IMR-90 (cell line): Measurements from ENCODE around the gene ADCY5. TPM values are rescaled to one million over a fixed set of nuclear protein-coding genes. Genes with fewer than 3 reads are reported as not detected.

Experiments used
- ATAC-seq: fragments of 200-7000 bp; cut with Tn5 transposase; 2 replicates; pipeline ENCODE4 v1.9.1; 2020; ENCODE audit warnings: low read depth, mild to moderate bottlenecking, moderate library complexity
- BruUV-seq: library from RNA; stranded (reverse); fragments of 400-500 nt; replicated peaks from 2 replicates; lab custom pipeline; 2021; lab: Mats Ljungman, UMichigan
- CTCF ChIA-PET: fragments of 300-600 bp; formaldehyde crosslinking; extraction: SDS; loops from one replicate; lab custom pipeline; 2021; ENCODE audit warnings: antibody characterized with exemption; lab: Yijun Ruan, JAX
- POLR2A ChIA-PET: fragments of 300-600 bp; sonication (Branson Sonifier 250); formaldehyde crosslinking; loops from one replicate; lab custom pipeline; 2022; ENCODE audit warnings: antibody characterized with exemption; ENCODE audit not compliant: unreplicated experiment; lab: Charles Lee
- DNase-seq: peaks from one replicate; pipeline ENCODE4 v3.0.0; 2013
- H2AFZ ChIP-seq: replicated peaks from 2 replicates; pipeline ENCODE3; 2013; ENCODE audit warnings: low read length, mild to moderate bottlenecking; ENCODE audit not compliant: poor library complexity
- H2AK5ac ChIP-seq: 2 replicates; pipeline ENCODE4 v1.6.1; 2013; ENCODE audit warnings: low read depth, low read length, inconsistent platforms
- H2AK9ac ChIP-seq: replicated peaks from 2 replicates; pipeline ENCODE3; 2013; ENCODE audit warnings: mild to moderate bottlenecking, low read depth, low read length, moderate library complexity; ENCODE audit not compliant: poor library complexity
- H2BK120ac ChIP-seq: 2 replicates; pipeline ENCODE4 v1.6.1; 2013; ENCODE audit warnings: low read depth, low read length, inconsistent platforms
- H2BK15ac ChIP-seq: 3 replicates; pipeline ENCODE4 v1.6.1; 2013; ENCODE audit warnings: low read depth, low read length, inconsistent platforms
- H2BK20ac ChIP-seq: 2 replicates; pipeline ENCODE4 v1.6.1; 2013; ENCODE audit warnings: low read depth, mild to moderate bottlenecking, inconsistent platforms, low read length, moderate library complexity
- H2BK5ac ChIP-seq: 2 replicates; pipeline ENCODE4 v1.6.1; 2013; ENCODE audit warnings: mild to moderate bottlenecking, low read depth, low read length, inconsistent platforms; ENCODE audit not compliant: poor library complexity, severe bottlenecking
- H3K14ac ChIP-seq: replicated peaks from 2 replicates; pipeline ENCODE4 v1.6.1; 2013; ENCODE audit warnings: low read depth, low read length, inconsistent platforms
- H3K18ac ChIP-seq: 2 replicates; pipeline ENCODE4 v1.6.1; 2013; ENCODE audit warnings: low read depth, low read length, control low read depth
- H3K23ac ChIP-seq: 2 replicates; pipeline ENCODE4 v1.6.1; 2013; ENCODE audit warnings: low read depth, low read length, inconsistent platforms
- H3K27ac ChIP-seq: 2 replicates; pipeline ENCODE4 v1.5.1; 2013; ENCODE audit warnings: mild to moderate bottlenecking, control low read depth, low read length; ENCODE audit not compliant: insufficient read depth
- H3K27me3 ChIP-seq: 2 replicates; pipeline ENCODE4 v1.6.1; 2013; ENCODE audit warnings: low read length; ENCODE audit not compliant: control insufficient read depth, insufficient read depth
- H3K36me3 ChIP-seq: 2 replicates; pipeline ENCODE4 v1.6.1; 2013; ENCODE audit warnings: low read length, mixed read lengths; ENCODE audit not compliant: control insufficient read depth, insufficient read depth
- H3K4ac ChIP-seq: 2 replicates; pipeline ENCODE4 v1.6.1; 2013; ENCODE audit warnings: low read depth, low read length, inconsistent platforms
- H3K4me1 ChIP-seq: 2 replicates; pipeline ENCODE4 v1.6.1; 2013; ENCODE audit warnings: low read length, mixed read lengths; ENCODE audit not compliant: control insufficient read depth, insufficient read depth
- H3K4me2 ChIP-seq: 2 replicates; pipeline ENCODE4 v1.6.1; 2013; ENCODE audit warnings: low read depth, mild to moderate bottlenecking, control low read depth, low read length, moderate library complexity
- H3K4me3 ChIP-seq: 2 replicates; pipeline ENCODE4 v1.5.1; 2013; ENCODE audit warnings: low read depth, mild to moderate bottlenecking, control low read depth, low read length, moderate library complexity; ENCODE audit not compliant: insufficient read depth
- H3K56ac ChIP-seq: 2 replicates; pipeline ENCODE4 v1.6.1; 2013; ENCODE audit warnings: low read length, inconsistent platforms; ENCODE audit not compliant: insufficient read depth; ENCODE audit errors: extremely low read depth
- H3K79me1 ChIP-seq, 2 experiments: 2 replicates each; pipeline ENCODE4 v1.6.1; 2013; ENCODE audit warnings: low read length in 2 of 2, inconsistent platforms in 1 of 2, low read depth in 1 of 2
- H3K9ac ChIP-seq: 2 replicates; pipeline ENCODE4 v1.6.1; 2013; ENCODE audit warnings: low read depth, low read length, control low read depth
- H3K9me1 ChIP-seq: 2 replicates; pipeline ENCODE4 v1.6.1; 2013; ENCODE audit warnings: low read length, inconsistent platforms; ENCODE audit not compliant: insufficient read depth
- H3K9me3 ChIP-seq: 2 replicates; pipeline ENCODE4 v1.6.1; 2013; ENCODE audit warnings: low read length; ENCODE audit not compliant: control insufficient read depth, insufficient read depth
- H4K20me1 ChIP-seq: 2 replicates; pipeline ENCODE4 v1.6.1; 2013; ENCODE audit warnings: low read length, inconsistent platforms; ENCODE audit not compliant: insufficient read depth
- H4K5ac ChIP-seq: 2 replicates; pipeline ENCODE4 v1.6.1; 2013; ENCODE audit warnings: mild to moderate bottlenecking, low read depth, low read length, control low read depth
- H4K8ac ChIP-seq, 2 experiments: 2 replicates each; pipeline ENCODE4 v1.6.1; 2013; ENCODE audit warnings: low read depth in 2 of 2, low read length in 2 of 2, control low read depth in 1 of 2, inconsistent platforms in 1 of 2
- H4K91ac ChIP-seq: 2 replicates; pipeline ENCODE4 v1.6.1; 2013; ENCODE audit warnings: low read depth, low read length, inconsistent platforms; ENCODE audit not compliant: insufficient read depth
- BHLHE40 ChIP-seq: fragments of 150-350 bp; IDR thresholded peaks from 2 replicates; pipeline ENCODE4 v1.6.1; 2016; ENCODE audit warnings: mild to moderate bottlenecking, low read depth, low read length
- NFE2L2 ChIP-seq: fragments of 150-350 bp; IDR thresholded peaks from 2 replicates; pipeline ENCODE4 v1.6.1; 2016; ENCODE audit warnings: low read depth, mild to moderate bottlenecking, low read length
- RCOR1 ChIP-seq: IDR thresholded peaks from 2 replicates; pipeline ENCODE4 v1.6.1; 2012; ENCODE audit warnings: mild to moderate bottlenecking, low read length, improper control_type of control experiment; ENCODE audit not compliant: insufficient replicate concordance
- WGBS, 2 experiments: methylation state at CpG; one replicate each; pipeline versions ENCODE4 v1.1.5 to v1.1.7; 2013; ENCODE audit warnings: missing lambda C conversion rate in 2 of 2; ENCODE audit not compliant: insufficient read length in 1 of 2; ENCODE audit errors: extremely low coverage in 2 of 2; 5-methylcytosine and 5-hydroxymethylcytosine counted together
- dilution Hi-C: fragments of 300-500 bp; cut with HindIII; formaldehyde crosslinking; loops from one replicate; pipeline ENCODE4 v1.14.3; 2018; ENCODE audit warnings: low sequenced_read_pairs; ENCODE audit not compliant: unreplicated experiment
- in situ Hi-C: fragments of 300-500 bp; cut with MboI; formaldehyde crosslinking; loops from 3 replicates; pipeline ENCODE4 v1.14.3; 2019; ENCODE audit warnings: low sequenced_read_pairs, inconsistent platforms, mixed read lengths
- intact Hi-C: fragments of 100-400 bp; cut with micrococcal nuclease; formaldehyde crosslinking; loops from 2 replicates; pipeline ENCODE4 v1.10.0; 2022
- polyA plus RNA-seq, 3 experiments: library from polyadenylated mRNA; depleted of rRNA; stranded (reverse); fragments of >200 nt; gene quantifications; 2 replicates each; pipeline ENCODE4 v1.2.3, GENCODE V29; 2012; ENCODE audit warnings: low replicate concordance in 1 of 3
- total RNA-seq: library from RNA; depleted of rRNA; stranded (reverse); fragments of >200 nt; gene quantifications from 2 replicates; pipeline ENCODE4 v1.2.3, GENCODE V29; 2012

ADCY5 gene
- total and polyA plus RNA-seq, 2 of the 4 experiments (the other 2 are of a cell fraction): 0.14 to 0.18 TPM

GRCh38 chr3:123339302-123339701 is 109.6 kb downstream of the ADCY5 start:
- H2AK9ac ChIP-seq: no peak overlapping the region
- no peak overlapping the region for H3K4me2 ChIP-seq
- no peak overlapping the region for H3K9ac ChIP-seq
- POLR2A ChIA-PET: no interaction called here
- peaks cover 44% of the 10 kb centered on the region for H3K27me3 ChIP-seq
- H3K79me1 ChIP-seq: no peaks in the 10 kb centered on the region
- no CpG with 5 or more reads among the region's 3 CpGs for WGBS, 2 experiments
- H3K36me3 ChIP-seq: no peaks in the 10 kb centered on the region
- no peak overlapping the region for H2AFZ ChIP-seq
- H4K91ac ChIP-seq: no peak overlapping the region
- H2BK120ac ChIP-seq: no peak overlapping the region
- no peak overlapping the region for H4K5ac ChIP-seq
- H4K20me1 ChIP-seq: no peaks in the 10 kb centered on the region; the same call in 1 of the 2 replicates
- no peak overlapping the region for H3K14ac ChIP-seq
- no peak overlapping the region for H4K8ac ChIP-seq
- no peak overlapping the region for H2AK5ac ChIP-seq
- no peak overlapping the region for H3K4ac ChIP-seq
- H2BK15ac ChIP-seq: no peak overlapping the region
- no TSS peak for BruUV-seq
- H3K4me1 ChIP-seq: no peaks in the 10 kb centered on the region; the same call in 1 of the 2 replicates
- H3K9me1 ChIP-seq: peaks cover 3% of the 10 kb centered on the region; the same call in 1 of the 2 replicates
- DNase-seq (no peak), ATAC-seq (no peak)
- peaks cover 5% of the 10 kb centered on the region; the same call in 1 of the 2 replicates for H3K9me3 ChIP-seq
- no peak overlapping the region for H2BK20ac ChIP-seq
- H3K56ac ChIP-seq: no peak overlapping the region
- intact Hi-C loops: no loop called here
- no peak for TF ChIP-seq NFE2L2
- TF ChIP-seq RCOR1: no peak
- TF ChIP-seq BHLHE40: no peak
- H3K27ac ChIP-seq: no peak overlapping the region
- no peak overlapping the region for H3K23ac ChIP-seq
- H2BK5ac ChIP-seq: no peak overlapping the region
- in situ Hi-C loops: no loop called here
- no peak overlapping the region for H3K18ac ChIP-seq
- dilution Hi-C loops: no loop called here
- no peak overlapping the region for H3K4me3 ChIP-seq
- CTCF ChIA-PET: no interaction called here
